Neural crest cell (in vitro differentiated cells): ENCODE results near the gene ZNF442. TPM values are rescaled to one million over a fixed set of nuclear protein-coding genes. Genes with fewer than 3 reads are reported as not detected.
A peak's percentile ranks its signal among the peaks of the same experiment; 100 is the strongest.

ENCODE experiments used
- DNase-seq: peaks from one replicate; pipeline ENCODE4 v3.0.0; 2021; ENCODE audit warnings: low read depth, mixed read lengths, low spot score
- H3K27ac Mint-ChIP-seq: one replicate; pipeline ENCODE4 v1.8.0; 2021; ENCODE audit warnings: mild to moderate bottlenecking, mixed read lengths; ENCODE audit not compliant: unreplicated experiment
- H3K27me3 Mint-ChIP-seq: 2 replicates; pipeline ENCODE4 v1.8.0; 2021; ENCODE audit warnings: low read depth, mild to moderate bottlenecking, mixed read lengths
- H3K36me3 Mint-ChIP-seq: 2 replicates; pipeline ENCODE4 v1.8.0; 2021; ENCODE audit warnings: low read depth, mild to moderate bottlenecking, mixed read lengths
- H3K4me1 Mint-ChIP-seq: 2 replicates; pipeline ENCODE4 v1.8.0; 2021; ENCODE audit warnings: mixed read lengths
- H3K4me3 Mint-ChIP-seq: one replicate; pipeline ENCODE4 v1.8.0; 2021; ENCODE audit warnings: mild to moderate bottlenecking, mixed read lengths
- H3K9me3 Mint-ChIP-seq: 2 replicates; pipeline ENCODE4 v1.8.0; 2021; ENCODE audit warnings: mixed read lengths
- CTCF ChIP-seq: fragments of 200-600 bp; sonication (generic); conservative IDR thresholded peaks from 2 replicates; pipeline ENCODE4 v1.5.0; 2021; ENCODE audit warnings: antibody characterized with exemption, mild to moderate bottlenecking
- total RNA-seq: library from RNA; stranded (reverse); gene quantifications from 2 replicates; pipeline ENCODE4 v1.2.1, GENCODE V29; 2021

Gene ZNF442
- total RNA-seq, 1 donor from 2014 or later: 5.6 TPM

GRCh38 chr19:12350890-12351197, 14.6 kb downstream of the ZNF442 start:
- TF ChIP-seq CTCF: no peak
- H3K4me3 Mint-ChIP-seq: no peak overlapping the region
- no peak for DNase-seq
- H3K36me3 Mint-ChIP-seq: peaks cover 78% of the 10 kb centered on the region
- H3K4me1 Mint-ChIP-seq: no peaks in the 10 kb centered on the region
- H3K27ac Mint-ChIP-seq: no peak overlapping the region
- no peaks in the 10 kb centered on the region for H3K27me3 Mint-ChIP-seq
- peaks cover 46% of the 10 kb centered on the region for H3K9me3 Mint-ChIP-seq

- no peak overlapping the region for H3K4me3 Mint-ChIP-seq
- no peak for TF ChIP-seq CTCF
- no peak for DNase-seq
- H3K4me1 Mint-ChIP-seq: no peaks in the 10 kb centered on the region
- peaks cover 46% of the 10 kb centered on the region for H3K9me3 Mint-ChIP-seq
- no peaks in the 10 kb centered on the region for H3K27me3 Mint-ChIP-seq
- H3K27ac Mint-ChIP-seq: no peak overlapping the region
- peaks cover 81% of the 10 kb centered on the region for H3K36me3 Mint-ChIP-seq
Observed at GRCh38 chr19:12350185-12350889, 15.1 kb downstream of the ZNF442 start.

- H3K4me3 Mint-ChIP-seq: no peak overlapping the region
- TF ChIP-seq CTCF: no peak
- no peak overlapping the region for H3K27ac Mint-ChIP-seq
- DNase-seq: no peak
- no peaks in the 10 kb centered on the region for H3K4me1 Mint-ChIP-seq
- peaks cover 64% of the 10 kb centered on the region for H3K36me3 Mint-ChIP-seq
- H3K9me3 Mint-ChIP-seq: peaks cover 34% of the 10 kb centered on the region
- H3K27me3 Mint-ChIP-seq: no peaks in the 10 kb centered on the region
Observed at GRCh38 chr19:12346896-12347295, 18.6 kb downstream of the ZNF442 start.

GRCh38 chr19:12345197-12345596, 20.3 kb downstream of the ZNF442 start:
- Mint-ChIP-seq H3K4me1 (no peaks in the 10 kb centered on the region), H3K27ac (no peak overlapping the region), H3K4me3 (no peak overlapping the region), H3K36me3 (peaks cover 57% of the 10 kb centered on the region), H3K27me3 (no peaks in the 10 kb centered on the region), H3K9me3 (peaks cover 33% of the 10 kb centered on the region)
- DNase-seq: no peak
- no peak for TF ChIP-seq CTCF

GRCh38 chr19:12333162-12334159, 32.0 kb downstream of the ZNF442 start, which contains the start of gene ZNF563:
TSS of gene ZNF563 (minus strand) at chr19:12333633. CDS start at chr19:12333482, 151 bp downstream.
- DNase-seq: peak; percentile 95
- H3K27me3 Mint-ChIP-seq: peaks cover 7% of the 10 kb centered on the region
- H3K9me3 Mint-ChIP-seq: no peaks in the 10 kb centered on the region
- peak within 1 kb of the TSS; percentile 98 for H3K4me3 Mint-ChIP-seq
- H3K27ac Mint-ChIP-seq: peak within 1 kb of the TSS; percentile 57
- peaks cover 15% of the 10 kb centered on the region for H3K4me1 Mint-ChIP-seq
- H3K36me3 Mint-ChIP-seq: no peaks in the 10 kb centered on the region
- no peak for TF ChIP-seq CTCF
